Endothelial cell (in vitro differentiated cells): ENCODE measurements around the gene LRP5. TPM values are rescaled to one million over a fixed set of nuclear protein-coding genes. Genes with fewer than 3 reads are reported as not detected.
A peak's percentile ranks its signal among the peaks of the same experiment; 100 is the strongest.

Source experiments
- DNase-seq: peaks from one replicate; pipeline ENCODE4 v3.0.0; 2021; ENCODE audit warnings: low spot score
- H3K27ac Mint-ChIP-seq: one replicate; pipeline ENCODE4 v1.8.0; 2021; ENCODE audit warnings: mixed read lengths, inconsistent platforms; ENCODE audit not compliant: unreplicated experiment
- H3K27me3 Mint-ChIP-seq: one replicate; pipeline ENCODE4 v1.8.0; 2021; ENCODE audit warnings: mild to moderate bottlenecking, moderate library complexity, mixed read lengths, inconsistent platforms; ENCODE audit not compliant: unreplicated experiment
- H3K36me3 Mint-ChIP-seq: one replicate; pipeline ENCODE4 v1.8.0; 2021; ENCODE audit warnings: mild to moderate bottlenecking, low read depth, mixed read lengths, inconsistent platforms; ENCODE audit not compliant: unreplicated experiment
- H3K4me1 Mint-ChIP-seq: one replicate; pipeline ENCODE4 v1.8.0; 2021; ENCODE audit warnings: mild to moderate bottlenecking, mixed read lengths, inconsistent platforms; ENCODE audit not compliant: unreplicated experiment
- H3K4me3 Mint-ChIP-seq: one replicate; pipeline ENCODE4 v1.8.0; 2021; ENCODE audit warnings: mild to moderate bottlenecking, mixed read lengths, inconsistent platforms; ENCODE audit not compliant: unreplicated experiment
- H3K9me3 Mint-ChIP-seq: one replicate; pipeline ENCODE4 v1.8.0; 2021; ENCODE audit warnings: mixed read lengths, inconsistent platforms; ENCODE audit not compliant: unreplicated experiment
- total RNA-seq: library from RNA; stranded (reverse); fragmentation: NEBNext Ultra II Directional; extraction: Animal tissue kit (Norgen Biotek cat#: 25700); gene quantifications from one replicate; pipeline ENCODE4 v1.2.1, GENCODE V29; 2021; ENCODE audit not compliant: unreplicated experiment
- TF ChIP-seq, protein P1 (sequence below): fragments of 200-600 bp; sonication (generic); IDR thresholded peaks from one replicate; pipeline ENCODE4 v1.5.0; 2021; ENCODE audit warnings: antibody characterized with exemption; ENCODE audit not compliant: unreplicated experiment

Gene LRP5
- total RNA-seq, 1 donor from 2014 or later = 72.3 TPM

DNA sequence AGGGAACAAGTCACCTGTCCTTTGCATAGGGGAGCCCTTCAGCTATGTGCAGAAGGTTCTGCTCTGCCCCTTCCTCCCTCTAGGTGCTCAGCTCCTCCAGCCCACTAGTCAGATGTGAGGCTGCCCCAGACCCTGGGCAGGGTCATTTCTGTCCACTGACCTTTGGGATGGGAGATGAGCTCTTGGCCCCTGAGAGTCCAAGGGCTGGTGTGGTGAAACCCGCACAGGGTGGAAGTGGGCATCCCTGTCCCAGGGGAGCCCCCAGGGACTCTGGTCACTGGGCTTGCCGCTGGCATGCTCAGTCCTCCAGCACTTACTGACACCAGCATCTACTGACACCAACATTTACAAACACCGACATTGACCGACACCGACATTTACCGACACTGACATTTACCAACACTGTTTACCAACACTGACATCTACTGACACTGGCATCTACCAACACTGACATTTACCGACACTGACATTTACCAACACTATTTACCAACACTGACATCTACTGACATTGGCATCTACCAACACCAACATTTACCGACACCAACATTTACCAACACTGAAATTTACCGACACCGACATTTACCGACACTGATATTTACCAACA lies 76.3 kb downstream of the LRP5 start:
- Mint-ChIP-seq H3K9me3 (no peaks in the 10 kb centered on the region), H3K27me3 (peaks cover 4% of the 10 kb centered on the region), H3K4me3 (no peak overlapping the region), H3K36me3 (peaks cover 18% of the 10 kb centered on the region), H3K4me1 (peaks cover 8% of the 10 kb centered on the region), H3K27ac (no peak overlapping the region)
- TF ChIP-seq, protein P1, sequence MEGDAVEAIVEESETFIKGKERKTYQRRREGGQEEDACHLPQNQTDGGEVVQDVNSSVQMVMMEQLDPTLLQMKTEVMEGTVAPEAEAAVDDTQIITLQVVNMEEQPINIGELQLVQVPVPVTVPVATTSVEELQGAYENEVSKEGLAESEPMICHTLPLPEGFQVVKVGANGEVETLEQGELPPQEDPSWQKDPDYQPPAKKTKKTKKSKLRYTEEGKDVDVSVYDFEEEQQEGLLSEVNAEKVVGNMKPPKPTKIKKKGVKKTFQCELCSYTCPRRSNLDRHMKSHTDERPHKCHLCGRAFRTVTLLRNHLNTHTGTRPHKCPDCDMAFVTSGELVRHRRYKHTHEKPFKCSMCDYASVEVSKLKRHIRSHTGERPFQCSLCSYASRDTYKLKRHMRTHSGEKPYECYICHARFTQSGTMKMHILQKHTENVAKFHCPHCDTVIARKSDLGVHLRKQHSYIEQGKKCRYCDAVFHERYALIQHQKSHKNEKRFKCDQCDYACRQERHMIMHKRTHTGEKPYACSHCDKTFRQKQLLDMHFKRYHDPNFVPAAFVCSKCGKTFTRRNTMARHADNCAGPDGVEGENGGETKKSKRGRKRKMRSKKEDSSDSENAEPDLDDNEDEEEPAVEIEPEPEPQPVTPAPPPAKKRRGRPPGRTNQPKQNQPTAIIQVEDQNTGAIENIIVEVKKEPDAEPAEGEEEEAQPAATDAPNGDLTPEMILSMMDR = no peak
- no peak for DNase-seq

DNA sequence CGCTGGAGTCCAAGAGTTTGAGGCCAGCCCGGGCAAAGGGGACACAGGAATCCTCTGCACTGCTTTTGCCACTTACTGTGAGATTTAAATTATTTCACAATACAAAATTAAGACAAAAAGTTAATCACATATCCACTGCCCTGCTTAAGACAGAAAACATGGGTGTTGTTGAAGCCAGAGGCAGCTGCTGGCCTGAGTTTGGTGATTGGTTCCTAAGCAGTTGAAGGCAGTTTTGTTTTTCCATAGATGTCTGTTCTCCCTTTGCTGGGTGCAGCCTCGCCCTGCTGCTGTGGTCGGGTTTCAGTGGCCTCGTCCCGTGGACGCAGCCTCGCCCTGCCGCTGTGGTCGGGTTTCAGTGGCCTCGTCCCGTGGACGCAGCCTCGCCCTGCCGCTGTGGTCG lies 77.9 kb downstream of the LRP5 start:
- DNase-seq = no peak
- H3K36me3 Mint-ChIP-seq = peaks cover 20% of the 10 kb centered on the region
- H3K27me3 Mint-ChIP-seq = peaks cover 7% of the 10 kb centered on the region
- H3K9me3 Mint-ChIP-seq = no peaks in the 10 kb centered on the region
- H3K27ac Mint-ChIP-seq = no peak overlapping the region
- TF ChIP-seq, protein P1 = no peak
- H3K4me3 Mint-ChIP-seq = no peak overlapping the region
- peaks cover 11% of the 10 kb centered on the region for H3K4me1 Mint-ChIP-seq

DNA sequence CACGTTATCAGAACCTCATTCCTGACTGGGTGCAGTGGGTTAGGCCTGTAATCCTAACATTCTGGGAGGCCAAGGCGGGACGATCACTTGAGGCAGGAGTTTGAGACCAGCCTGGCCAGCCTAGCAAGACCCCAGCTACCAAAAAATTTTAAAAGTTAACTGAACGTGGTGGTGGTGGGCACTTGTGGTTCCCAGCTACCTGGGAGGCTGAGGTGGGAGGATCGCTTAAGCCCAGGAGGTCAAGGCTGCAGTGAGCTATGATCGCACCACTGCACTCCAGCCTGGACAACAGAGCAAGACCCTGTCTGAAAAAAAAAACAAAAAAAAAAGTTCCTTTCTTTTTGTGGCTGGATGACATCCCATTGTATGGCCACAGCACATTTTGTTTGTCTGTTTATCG lies 80.4 kb downstream of the LRP5 start:
- H3K9me3 Mint-ChIP-seq = no peaks in the 10 kb centered on the region
- H3K27me3 Mint-ChIP-seq = peaks cover 6% of the 10 kb centered on the region
- peak overlapping the region; percentile 54 for H3K27ac Mint-ChIP-seq
- no peak for DNase-seq
- peak overlapping the region; percentile 31 for H3K4me3 Mint-ChIP-seq
- peaks cover 18% of the 10 kb centered on the region for H3K4me1 Mint-ChIP-seq
- peaks cover 19% of the 10 kb centered on the region for H3K36me3 Mint-ChIP-seq
- TF ChIP-seq, protein P1 = no peak

DNA sequence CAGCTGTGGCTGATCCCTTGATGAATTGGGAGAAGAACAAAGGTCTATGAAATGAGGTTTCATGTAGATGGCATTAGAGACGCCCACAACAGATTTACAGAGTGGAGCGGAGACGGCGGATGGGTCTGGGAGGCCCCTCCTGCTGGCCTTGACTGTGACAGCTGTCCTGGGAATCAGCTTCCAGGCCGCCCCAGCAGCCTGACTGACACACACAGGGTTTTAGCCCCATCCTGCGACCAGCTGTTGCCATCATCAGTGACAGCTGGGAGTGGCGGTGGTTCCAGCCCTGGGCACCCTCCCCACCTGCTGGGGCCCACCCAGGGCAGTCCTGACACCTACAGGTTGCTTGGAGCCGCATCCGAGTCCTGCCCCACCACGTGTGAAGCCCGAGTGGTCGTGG lies 84.1 kb downstream of the LRP5 start:
- H3K9me3 Mint-ChIP-seq = no peaks in the 10 kb centered on the region
- H3K4me3 Mint-ChIP-seq = no peak overlapping the region
- no peak for DNase-seq
- no peak overlapping the region for H3K27ac Mint-ChIP-seq
- H3K36me3 Mint-ChIP-seq = peaks cover 13% of the 10 kb centered on the region
- TF ChIP-seq, protein P1 = no peak
- H3K27me3 Mint-ChIP-seq = peaks cover 4% of the 10 kb centered on the region
- H3K4me1 Mint-ChIP-seq = peaks cover 20% of the 10 kb centered on the region

DNA sequence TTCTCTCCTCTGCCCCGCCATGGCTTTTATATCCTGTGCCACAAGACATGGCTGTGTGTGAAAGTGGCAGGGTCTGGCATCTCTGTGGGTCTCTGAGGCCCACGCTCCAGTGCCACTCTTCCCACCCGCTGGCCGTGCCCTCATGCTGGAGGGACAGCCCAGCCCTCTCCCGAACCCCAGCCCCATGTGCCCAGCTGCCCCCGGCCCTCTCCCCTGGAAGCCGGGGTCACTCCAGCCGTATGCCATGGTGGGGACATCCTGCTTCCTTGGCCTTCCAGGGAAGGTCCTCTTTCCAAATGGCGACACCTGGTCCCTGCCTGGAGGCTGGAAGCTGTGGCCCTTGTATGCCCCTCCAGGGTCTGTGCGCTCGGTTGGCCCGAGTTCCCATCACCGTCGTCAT lies 84.9 kb downstream of the LRP5 start:
- Mint-ChIP-seq H3K9me3 (no peaks in the 10 kb centered on the region), H3K4me3 (no peak overlapping the region), H3K27ac (no peak overlapping the region), H3K27me3 (peaks cover 4% of the 10 kb centered on the region), H3K4me1 (peaks cover 20% of the 10 kb centered on the region), H3K36me3 (peaks cover 16% of the 10 kb centered on the region)
- DNase-seq = no peak
- TF ChIP-seq, protein P1 = no peak
